GM12872 (cell line): ENCODE measurements around the gene GATA2.

Experiments used
- CTCF ChIP-seq: IDR thresholded peaks from 3 replicates; pipeline ENCODE4 v1.5.1; 2011; ENCODE audit warnings: low read depth, mild to moderate bottlenecking, low read length, moderate library complexity; ENCODE audit not compliant: insufficient read depth

Gene GATA2

GRCh38 chr3:128489927-128490649 lies 2.9 kb downstream of the GATA2 start:
- TF ChIP-seq CTCF = no peak

GRCh38 chr3:128489674-128489926 lies 3.4 kb downstream of the GATA2 start:
- no peak for TF ChIP-seq CTCF

GRCh38 chr3:128488991-128489673 lies 3.9 kb downstream of the GATA2 start:
- TF ChIP-seq CTCF = no peak

- no peak for TF ChIP-seq CTCF
Measured at GRCh38 chr3:128488636-128488990, 4.4 kb downstream of the GATA2 start.

GRCh38 chr3:128487813-128488635 lies 5.0 kb downstream of the GATA2 start:
- no peak for TF ChIP-seq CTCF

- no peak for TF ChIP-seq CTCF
Measured at GRCh38 chr3:128487538-128487812, 5.5 kb downstream of the GATA2 start.

GRCh38 chr3:128486681-128487537 lies 6.1 kb downstream of the GATA2 start:
- no peak for TF ChIP-seq CTCF
